ENCODE measurements around the gene SYDE2.
"Not testable (repeated sequence)": the region's sequence is repeated elsewhere in the genome, so short reads cannot be mapped to it uniquely, and the experiment has no call there.

The SYDE2 gene

GRCh38 chr1:85200463-85201339 is at the start of gene SYDE2:
SYDE2 (minus strand) TSS chr1:85201016; CDS start chr1:85200996, 20 bp downstream.
- TF ChIP-seq CTCF (IDR thresholded peaks at IDR 0.05; ENCODE audit: control extremely low read depth, extremely low read depth, low read depth, missing control alignments): no peak
- ChIA-PET CTCF (interaction anchor here (1.2 kb wide), 1 partner anchor 54 kb away, joined by 3 read pairs; no protein-coding TSS in a partner anchor), POLR2A (interaction anchor here (0.5 kb wide), 1 partner anchor 9 kb away, joined by 3 read pairs; no protein-coding TSS in a partner anchor)
- DNase-seq (ENCODE audit: extremely low spot score): peak; percentile 84

GRCh38 chr1:85249042-85249441 is 48.2 kb upstream of the SYDE2 start:
- ChIA-PET CTCF (interaction anchor here (0.9 to 4.5 kb wide), 3 partner anchors 10 to 301 kb away, joined by 3 to 18 read pairs (median 5); partner anchors contain the start of gene C1orf52), POLR2A (interaction anchor here (1.6 kb wide), 1 partner anchor 9 kb away, joined by 3 read pairs; no protein-coding TSS in a partner anchor)
- not testable (repeated sequence) for DNase-seq (ENCODE audit: extremely low spot score)

GRCh38 chr1:85245891-85246290 is 45.1 kb upstream of the SYDE2 start:
- CTCF ChIA-PET: interaction anchor here (1.3 to 3.2 kb wide), 5 partner anchors 10 to 748 kb away, joined by 3 to 16 read pairs (median 5); partner anchors contain the start of gene C1orf52
- no peak for DNase-seq (ENCODE audit: extremely low spot score)
- POLR2A ChIA-PET: no interaction called here
- TF ChIP-seq CTCF (IDR thresholded peaks at IDR 0.05; ENCODE audit: control extremely low read depth, extremely low read depth, low read depth, missing control alignments): no peak

- no peak for TF ChIP-seq CTCF (IDR thresholded peaks at IDR 0.05; ENCODE audit: control extremely low read depth, extremely low read depth, low read depth, missing control alignments)
- CTCF ChIA-PET: interaction anchor here (1.3 to 3.2 kb wide), 8 partner anchors 8 to 748 kb away, joined by 3 to 20 read pairs (median 6); partner anchors contain the start of gene C1orf52
- no peak for DNase-seq (ENCODE audit: extremely low spot score)
- POLR2A ChIA-PET: no interaction called here
These were observed 44.6 kb upstream of the SYDE2 start for GRCh38 chr1:85245456-85245855.

GRCh38 chr1:85244271-85245061 is 43.6 kb upstream of the SYDE2 start:
- ChIA-PET CTCF (interaction anchor here (0.7 to 2.2 kb wide), 10 partner anchors 9 to 747 kb away, joined by 3 to 20 read pairs (median 4); partner anchors contain the start of gene C1orf52), POLR2A (no interaction called here)
- DNase-seq (ENCODE audit: extremely low spot score): no peak
- no peak for TF ChIP-seq CTCF (IDR thresholded peaks at IDR 0.05; ENCODE audit: control extremely low read depth, extremely low read depth, low read depth, missing control alignments)

- ChIA-PET POLR2A (no interaction called here), CTCF (interaction anchor here (1.4 to 2.2 kb wide), 4 partner anchors 8 to 299 kb away, joined by 4 to 20 read pairs (median 8); partner anchors contain the start of gene C1orf52)
- no peak for DNase-seq (ENCODE audit: extremely low spot score)
- no peak for TF ChIP-seq CTCF (IDR thresholded peaks at IDR 0.05; ENCODE audit: control extremely low read depth, extremely low read depth, low read depth, missing control alignments)
These were observed 42.6 kb upstream of the SYDE2 start for GRCh38 chr1:85243372-85243771.

Data from GM10248 (cell line).